Testis (tissue), 2 donors: ENCODE measurements around the gene HGFAC.

Experiments
- POLR2A ChIP-seq: fragments of 450-650 bp; IDR thresholded peaks from one replicate; pipeline ENCODE4 v1.6.1; 2017; ENCODE audit warnings: antibody characterized with exemption, mild to moderate bottlenecking, moderate library complexity
- TF ChIP-seq, protein P1 (sequence below), 3 experiments: fragments of 450-650 bp in 2 of 3; fragments of 200-600 bp in 1 of 3; sonication (generic) in 1 of 3; IDR thresholded peaks; one replicate each; pipeline ENCODE4 v1.5.1; 2016 to 2019; ENCODE audit warnings: antibody characterized with exemption in 3 of 3, mild to moderate bottlenecking in 2 of 3, moderate library complexity in 1 of 3

DNA sequence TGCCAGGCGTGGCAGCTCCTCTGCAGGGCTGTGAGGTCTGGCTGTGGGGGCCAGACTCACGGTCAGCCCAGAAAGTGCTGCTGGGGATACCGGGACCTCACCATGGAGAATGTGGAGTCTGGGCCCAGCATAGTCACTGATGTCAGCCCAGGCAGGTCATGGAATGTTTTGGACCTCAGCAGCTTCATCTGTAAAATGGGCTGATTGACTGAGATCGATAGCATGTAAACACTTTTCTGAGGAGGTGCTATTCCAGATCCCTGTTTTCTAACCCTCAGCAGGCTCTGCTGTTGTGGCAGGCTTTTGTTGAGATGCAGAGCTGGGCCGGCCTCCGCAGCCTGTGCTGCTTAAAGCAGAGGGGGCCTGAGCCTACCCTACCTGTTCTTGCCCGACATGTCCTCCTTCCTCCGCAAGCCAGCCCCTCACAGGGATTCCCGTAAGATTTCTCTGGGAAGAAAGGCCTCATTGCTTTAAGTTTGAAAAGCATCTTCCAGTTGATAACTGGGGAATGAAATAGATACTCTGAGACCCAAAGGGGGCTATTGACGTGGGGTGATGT is 38.3 kb upstream of the HGFAC start:
- no peak for TF ChIP-seq POLR2A
- TF ChIP-seq, protein P1, sequence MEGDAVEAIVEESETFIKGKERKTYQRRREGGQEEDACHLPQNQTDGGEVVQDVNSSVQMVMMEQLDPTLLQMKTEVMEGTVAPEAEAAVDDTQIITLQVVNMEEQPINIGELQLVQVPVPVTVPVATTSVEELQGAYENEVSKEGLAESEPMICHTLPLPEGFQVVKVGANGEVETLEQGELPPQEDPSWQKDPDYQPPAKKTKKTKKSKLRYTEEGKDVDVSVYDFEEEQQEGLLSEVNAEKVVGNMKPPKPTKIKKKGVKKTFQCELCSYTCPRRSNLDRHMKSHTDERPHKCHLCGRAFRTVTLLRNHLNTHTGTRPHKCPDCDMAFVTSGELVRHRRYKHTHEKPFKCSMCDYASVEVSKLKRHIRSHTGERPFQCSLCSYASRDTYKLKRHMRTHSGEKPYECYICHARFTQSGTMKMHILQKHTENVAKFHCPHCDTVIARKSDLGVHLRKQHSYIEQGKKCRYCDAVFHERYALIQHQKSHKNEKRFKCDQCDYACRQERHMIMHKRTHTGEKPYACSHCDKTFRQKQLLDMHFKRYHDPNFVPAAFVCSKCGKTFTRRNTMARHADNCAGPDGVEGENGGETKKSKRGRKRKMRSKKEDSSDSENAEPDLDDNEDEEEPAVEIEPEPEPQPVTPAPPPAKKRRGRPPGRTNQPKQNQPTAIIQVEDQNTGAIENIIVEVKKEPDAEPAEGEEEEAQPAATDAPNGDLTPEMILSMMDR (IDR thresholded peaks at IDR 0.05) = no peak
